ENCODE data around the gene RCSD1.

RCSD1 gene

GRCh38 chr1:167741103-167741502, 111.1 kb downstream of the RCSD1 start:
- TF ChIP-seq TEAD4 (IDR thresholded peaks at IDR 0.05): peak; percentile 17; the same call in 1 of the 2 replicates

GRCh38 chr1:167744901-167745300, 114.9 kb downstream of the RCSD1 start:
- no peak for TF ChIP-seq CEBPB (IDR thresholded peaks at IDR 0.05)
- no peak for TF ChIP-seq YY1 (IDR thresholded peaks at IDR 0.05; ENCODE audit: low read depth)
- no peak for TF ChIP-seq CREB1 (IDR thresholded peaks at IDR 0.05; ENCODE audit: low read depth)
- no peak for TF ChIP-seq EP300 (IDR thresholded peaks at IDR 0.05; ENCODE audit: borderline replicate concordance)
- no peak for TF ChIP-seq EGR1 (IDR thresholded peaks at IDR 0.05)
- TF ChIP-seq TEAD4 (IDR thresholded peaks at IDR 0.05): no peak

- TF ChIP-seq FOXM1 (IDR thresholded peaks at IDR 0.05; ENCODE audit: borderline replicate concordance, low read depth) (no peak), TEAD4 (IDR thresholded peaks at IDR 0.05) (no peak), REST (IDR thresholded peaks at IDR 0.05; ENCODE audit: low read depth) (no peak), RAD21 (IDR thresholded peaks at IDR 0.05; ENCODE audit: low read depth) (no peak)
Observed at GRCh38 chr1:167746013-167746672, 116.1 kb downstream of the RCSD1 start.

GRCh38 chr1:167746988-167747655, 117.1 kb downstream of the RCSD1 start:
- TF ChIP-seq YY1 (IDR thresholded peaks at IDR 0.05; ENCODE audit: low read depth) (no peak), EP300 (IDR thresholded peaks at IDR 0.05; ENCODE audit: borderline replicate concordance) (no peak), CREB1 (IDR thresholded peaks at IDR 0.05; ENCODE audit: low read depth) (no peak), NFIC (IDR thresholded peaks at IDR 0.05) (no peak), EGR1 (IDR thresholded peaks at IDR 0.05) (no peak), TAF1 (IDR thresholded peaks at IDR 0.05; ENCODE audit: low read depth) (no peak), USF1 (IDR thresholded peaks at IDR 0.05) (no peak), MAX (IDR thresholded peaks at IDR 0.05) (no peak)

GRCh38 chr1:167747988-167748387, 118.0 kb downstream of the RCSD1 start:
- TF ChIP-seq TAF1 (IDR thresholded peaks at IDR 0.05; ENCODE audit: low read depth) (no peak), YY1 (IDR thresholded peaks at IDR 0.05; ENCODE audit: low read depth) (no peak), USF1 (IDR thresholded peaks at IDR 0.05) (no peak), NFIC (IDR thresholded peaks at IDR 0.05) (no peak), RAD21 (IDR thresholded peaks at IDR 0.05; ENCODE audit: low read depth) (no peak), EP300 (IDR thresholded peaks at IDR 0.05; ENCODE audit: borderline replicate concordance) (no peak), MAX (IDR thresholded peaks at IDR 0.05) (no peak), FOXM1 (IDR thresholded peaks at IDR 0.05; ENCODE audit: borderline replicate concordance, low read depth) (no peak), REST (IDR thresholded peaks at IDR 0.05; ENCODE audit: low read depth) (no peak), EGR1 (IDR thresholded peaks at IDR 0.05) (no peak), CREB1 (IDR thresholded peaks at IDR 0.05; ENCODE audit: low read depth) (no peak), TCF12 (IDR thresholded peaks at IDR 0.05; ENCODE audit: low read depth) (no peak), CEBPB (IDR thresholded peaks at IDR 0.05) (no peak), TEAD4 (IDR thresholded peaks at IDR 0.05) (no peak), ZBTB7A (IDR thresholded peaks at IDR 0.05; ENCODE audit: low read depth) (no peak)

- TF ChIP-seq RAD21 (IDR thresholded peaks at IDR 0.05; ENCODE audit: low read depth) (no peak), TAF1 (IDR thresholded peaks at IDR 0.05; ENCODE audit: low read depth) (no peak), FOXM1 (IDR thresholded peaks at IDR 0.05; ENCODE audit: borderline replicate concordance, low read depth) (no peak), TEAD4 (IDR thresholded peaks at IDR 0.05) (0 out of 2 replicates have a peak, but pooled peaks have one; percentile 26), MAX (IDR thresholded peaks at IDR 0.05) (no peak)
Observed at GRCh38 chr1:167748906-167749305, 118.9 kb downstream of the RCSD1 start.
